GM18511 (cell line): ENCODE results near the gene MYO16.

Source experiments
- ATAC-seq: cut with Tn5 transposase; IDR thresholded peaks from one replicate; pipeline ENCODE4 v1.9.1; 2021; ENCODE audit warnings: mild to moderate bottlenecking, moderate library complexity; ENCODE audit not compliant: unreplicated experiment

The MYO16 gene

GRCh38 chr13:109148243-109148642 lies 518.8 kb downstream of the MYO16 start:
- ATAC-seq: no peak

- no peak for ATAC-seq
These were observed 521.3 kb downstream of the MYO16 start for GRCh38 chr13:109150696-109151095.

DNA sequence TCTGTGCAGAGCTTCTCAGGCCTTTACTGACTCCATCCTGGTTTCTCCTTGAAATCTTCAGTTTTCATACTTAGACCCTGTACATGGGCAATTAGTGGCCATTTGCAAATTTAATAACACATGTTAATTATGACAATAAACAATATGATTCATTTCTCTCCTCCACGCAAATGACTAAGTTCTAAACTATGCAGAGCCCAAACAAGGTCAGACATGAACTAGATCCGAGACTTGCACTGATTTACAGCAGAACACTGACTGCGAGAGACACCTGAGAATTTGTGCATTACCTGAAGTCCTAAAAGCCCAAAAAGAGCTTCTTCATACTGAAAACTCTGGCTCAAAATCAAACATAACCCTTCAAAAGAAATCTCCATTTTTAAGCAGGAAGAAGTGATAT lies 521.8 kb downstream of the MYO16 start:
- no peak for ATAC-seq

- no peak for ATAC-seq
These were observed 522.3 kb downstream of the MYO16 start for GRCh38 chr13:109151696-109152095.

DNA sequence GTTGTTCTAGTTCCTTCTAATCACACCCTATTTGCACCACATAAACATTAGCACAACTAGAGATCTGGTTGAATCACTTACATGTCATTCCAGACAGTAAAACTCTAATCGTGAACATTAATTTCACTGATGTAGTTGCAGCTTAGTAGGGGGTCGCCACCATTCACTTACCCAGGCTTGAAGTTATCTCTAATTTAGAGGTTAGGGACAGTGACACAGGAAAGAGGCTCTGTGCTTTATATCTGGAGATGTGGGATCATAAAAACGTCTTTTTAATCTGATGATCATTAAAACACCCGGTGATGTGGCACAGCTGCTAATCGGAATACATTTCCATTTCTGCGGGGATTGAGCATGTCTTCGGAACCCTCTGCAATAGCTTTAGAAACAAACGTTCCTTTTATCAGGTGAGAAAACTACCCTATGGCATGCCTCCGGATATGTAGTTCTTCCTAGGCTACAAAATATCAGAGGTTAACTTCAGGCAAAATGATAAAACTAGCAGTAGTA lies 523.0 kb downstream of the MYO16 start:
- ATAC-seq: no peak

DNA sequence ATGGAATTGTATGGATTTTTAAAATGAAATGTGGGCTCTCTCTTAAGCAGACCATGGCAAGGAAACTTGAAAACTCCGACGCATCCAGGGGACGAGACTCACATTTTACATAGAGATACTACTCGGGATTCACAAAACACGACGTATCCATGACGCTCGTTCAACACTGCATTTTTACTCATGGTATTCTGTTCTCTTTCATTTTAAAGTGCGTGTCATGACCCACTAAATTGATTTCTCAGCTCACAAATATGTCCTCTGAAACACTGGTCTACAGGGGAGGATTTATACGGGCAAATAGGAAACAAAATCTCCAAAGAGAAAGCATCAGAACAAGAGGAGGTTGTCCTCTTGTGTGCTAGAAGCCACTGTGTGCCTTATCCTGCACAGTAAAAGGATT lies 523.5 kb downstream of the MYO16 start:
- no peak for ATAC-seq

- ATAC-seq: no peak
These were observed 524.7 kb downstream of the MYO16 start for GRCh38 chr13:109154146-109154545.

DNA sequence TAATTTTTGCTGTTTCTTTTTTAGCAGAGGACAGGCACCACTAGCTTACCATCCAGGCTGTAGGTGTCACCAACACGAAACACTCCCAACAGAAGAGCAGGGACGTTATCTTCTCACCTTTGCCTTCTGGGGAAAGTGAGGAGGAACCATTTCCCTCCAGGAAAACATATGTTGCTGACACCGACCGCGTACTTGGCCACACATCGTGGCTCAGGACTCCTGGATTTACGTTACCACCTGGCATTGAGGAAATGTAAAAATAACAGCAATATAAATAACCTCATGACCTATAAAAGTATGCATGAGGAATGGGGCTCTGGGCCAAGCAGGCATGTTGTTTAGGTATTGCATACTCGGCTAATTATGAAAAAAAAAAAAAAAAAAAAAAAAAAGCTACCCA lies 525.1 kb downstream of the MYO16 start:
- no peak for ATAC-seq

GRCh38 chr13:109154966-109155761 lies 525.8 kb downstream of the MYO16 start:
- no peak for ATAC-seq

DNA sequence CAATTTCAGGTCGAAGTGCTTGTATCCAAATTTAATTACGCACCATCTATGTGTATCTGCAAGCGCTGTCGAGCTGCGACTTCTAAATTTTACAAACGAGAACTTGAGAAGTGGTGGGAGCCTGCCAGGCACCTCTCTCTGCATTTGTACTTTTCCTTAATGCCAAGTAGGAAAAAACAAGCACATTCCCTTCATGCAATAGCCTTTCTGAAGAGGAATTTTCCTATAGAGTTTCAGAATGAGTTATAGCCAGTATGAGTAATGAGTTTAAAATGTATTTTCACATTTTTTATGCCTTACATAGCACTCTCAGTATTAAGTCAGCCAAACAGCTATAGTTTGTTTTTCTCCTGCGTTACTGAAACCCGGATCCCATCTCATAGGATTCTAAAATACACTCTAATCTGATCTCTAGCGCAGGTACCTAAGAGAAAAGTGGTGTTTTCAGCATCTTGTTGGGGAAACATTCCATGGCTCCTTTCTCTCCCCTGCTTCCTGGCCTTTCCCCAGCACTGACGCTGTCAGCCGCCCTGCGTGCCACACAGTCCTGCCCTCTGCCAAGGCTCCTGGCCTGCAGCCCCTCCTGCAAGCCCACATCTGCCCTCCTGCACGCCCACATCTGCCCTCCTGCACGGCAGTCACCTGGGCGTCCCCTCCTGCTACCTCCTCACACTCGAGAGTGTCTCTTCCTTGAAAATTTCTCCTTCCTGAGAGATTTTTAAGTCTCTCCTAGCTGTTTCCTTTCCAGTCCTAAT lies 526.9 kb downstream of the MYO16 start:
- no peak for ATAC-seq

- no peak for ATAC-seq
These were observed 527.9 kb downstream of the MYO16 start for GRCh38 chr13:109157275-109157674.

DNA sequence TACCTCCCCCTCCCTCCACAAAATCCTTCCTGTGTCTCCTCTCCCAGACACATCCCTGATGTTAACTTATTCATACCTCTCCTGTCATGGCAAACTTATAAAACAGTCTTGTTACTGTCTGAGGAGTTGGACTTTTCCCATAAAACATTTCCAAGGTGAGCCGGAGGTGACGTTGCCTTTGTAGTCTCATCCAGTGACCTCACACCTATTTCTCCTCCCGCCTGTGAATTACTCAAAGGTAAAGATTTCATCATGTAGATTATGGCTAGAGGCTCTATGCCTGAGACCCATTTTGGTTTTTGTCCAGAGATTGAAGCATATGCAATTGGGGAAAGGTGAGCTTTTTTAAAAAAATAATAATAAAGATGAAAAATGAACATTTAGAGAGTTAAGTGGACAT lies 529.0 kb downstream of the MYO16 start:
- no peak for ATAC-seq

DNA sequence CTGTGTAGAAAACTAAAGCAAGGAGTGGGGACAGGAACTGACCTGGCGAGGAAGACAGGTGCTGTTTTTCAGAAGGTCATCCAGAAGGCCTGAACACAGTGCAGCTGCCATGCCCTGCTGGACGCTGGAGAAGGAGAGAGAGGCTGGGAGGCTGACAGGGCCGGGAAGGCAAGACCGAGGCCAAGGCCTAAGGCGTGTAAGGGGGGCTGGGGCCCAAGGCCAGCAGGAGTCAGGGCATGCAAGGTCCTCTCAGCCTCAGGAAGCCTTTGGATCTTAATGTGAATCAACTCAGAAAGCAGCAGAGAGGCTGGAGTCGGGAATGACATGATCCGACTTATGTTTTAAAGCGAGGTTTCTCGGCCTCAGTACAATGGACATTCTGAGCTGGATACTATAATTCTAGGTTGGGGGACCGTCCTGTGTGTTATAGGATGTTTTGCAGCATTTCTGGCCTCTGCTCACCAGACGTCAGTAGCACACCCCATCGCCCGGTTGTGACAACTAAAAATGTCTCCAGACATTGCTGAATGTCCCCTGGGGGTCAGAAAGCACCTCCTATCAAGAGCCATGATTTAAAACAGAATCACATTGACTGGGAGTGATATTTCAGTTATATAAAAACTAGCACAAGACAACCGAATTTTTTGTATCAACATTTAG lies 530.4 kb downstream of the MYO16 start:
- no peak for ATAC-seq

GRCh38 chr13:109160357-109160756 lies 530.9 kb downstream of the MYO16 start:
- peak; percentile 45 for ATAC-seq

GRCh38 chr13:109160887-109161669 lies 531.7 kb downstream of the MYO16 start:
- no peak for ATAC-seq

DNA sequence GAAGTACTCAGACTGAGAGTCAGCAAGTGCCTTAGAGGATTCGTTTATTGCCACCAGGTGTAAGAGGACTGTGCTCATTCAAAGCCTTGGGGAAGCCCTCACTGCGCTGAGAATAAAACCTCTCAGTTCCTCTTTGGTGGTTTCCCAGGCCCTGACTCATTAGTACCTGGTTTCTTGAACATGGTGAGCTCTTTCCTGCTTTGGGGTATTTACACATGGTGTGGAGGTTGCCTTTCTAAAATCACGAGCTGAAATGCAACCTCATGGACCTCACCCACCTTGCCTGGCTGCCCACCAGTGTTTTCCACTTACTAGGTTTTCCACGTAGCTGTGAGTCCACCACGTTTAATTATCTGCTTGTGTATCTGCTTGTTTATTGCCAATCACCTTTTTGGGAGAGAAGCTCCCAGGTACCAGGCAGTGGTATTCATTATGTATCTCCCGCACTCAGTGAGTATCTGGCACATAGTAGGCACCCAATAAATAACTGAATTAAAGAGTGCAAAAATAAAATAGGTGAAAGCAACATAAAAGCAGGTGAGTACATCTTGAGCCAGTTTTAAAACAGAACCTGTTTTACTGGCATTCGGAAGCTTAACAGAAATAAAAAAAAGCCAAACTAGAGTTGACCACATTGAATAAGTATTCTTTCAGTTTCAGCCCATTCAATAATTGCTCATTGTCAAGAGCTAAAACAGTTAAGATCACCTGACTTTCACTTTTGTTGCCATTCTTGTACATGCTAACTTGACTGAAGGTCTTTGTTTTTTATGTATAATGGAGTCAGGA lies 533.0 kb downstream of the MYO16 start:
- peak; percentile 83 for ATAC-seq

DNA sequence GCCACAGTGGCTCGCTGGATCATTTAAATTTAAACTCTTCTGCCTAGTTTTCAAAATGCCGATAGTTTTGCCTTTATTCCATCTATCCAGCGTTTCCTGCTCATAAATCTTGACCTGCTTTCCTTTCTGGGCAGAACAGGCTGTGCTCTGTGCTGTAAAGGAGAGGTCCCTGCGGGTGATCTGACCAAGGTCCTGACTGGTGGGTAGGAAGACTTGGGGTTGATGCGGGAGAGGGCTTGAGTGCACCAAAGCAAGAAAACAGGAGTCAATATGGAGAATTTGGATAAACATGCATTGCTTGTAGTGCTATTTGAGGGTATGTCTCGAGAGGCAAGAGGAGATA lies 533.6 kb downstream of the MYO16 start:
- no peak for ATAC-seq

GRCh38 chr13:109165417-109165904 lies 536.0 kb downstream of the MYO16 start:
- ATAC-seq: no peak

DNA sequence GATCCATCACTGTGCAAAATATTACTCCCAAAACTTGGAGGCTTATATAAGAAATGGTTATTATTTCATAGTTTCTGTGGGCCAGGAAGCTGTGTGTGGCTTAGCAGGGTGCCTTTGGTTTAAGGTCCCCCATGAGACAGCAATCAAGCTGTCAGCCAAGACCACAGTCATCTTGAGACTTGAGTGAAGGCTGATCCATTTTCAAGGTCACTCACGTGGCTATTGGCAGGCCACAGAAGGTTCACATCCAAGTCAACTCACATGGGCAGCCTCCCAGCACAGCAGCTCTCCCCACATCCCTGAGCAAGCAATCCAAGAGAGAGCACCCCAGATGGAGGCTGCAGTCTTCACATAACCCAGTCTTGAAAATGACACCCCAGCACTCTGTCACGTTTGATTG lies 537.4 kb downstream of the MYO16 start:
- peak; percentile 41 for ATAC-seq

DNA sequence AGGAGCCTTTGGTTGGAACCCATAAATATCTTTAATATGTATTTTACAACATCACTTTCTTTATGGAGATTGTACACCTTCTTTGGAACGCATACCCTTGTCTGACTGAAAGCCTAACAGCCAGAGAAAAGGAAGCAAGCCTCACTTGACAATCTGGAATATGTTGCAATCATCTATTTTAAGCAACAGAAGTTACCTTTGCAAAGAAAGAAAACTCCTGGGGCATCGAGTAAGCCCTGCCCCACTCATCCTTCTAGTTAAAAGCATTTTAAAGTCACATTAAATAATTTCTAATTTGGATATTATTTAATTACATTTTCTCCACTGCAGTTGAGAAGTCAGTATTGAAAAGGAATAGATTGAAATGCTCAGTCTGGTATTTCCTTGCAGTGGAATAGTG lies 542.7 kb downstream of the MYO16 start:
- ATAC-seq: no peak
